ENCODE results near the gene MVB12B.

MVB12B gene

GRCh38 chr9:126401107-126401506 is 74.5 kb downstream of the MVB12B start:
- H3K4me3 ChIP-seq (ENCODE audit: low read depth, low read length) = no peak overlapping the region
- DNase-seq (ENCODE audit: low read depth) = no peak
- TF ChIP-seq CTCF (IDR thresholded peaks at IDR 0.05; ENCODE audit: low read depth, low read length) = no peak
- TF ChIP-seq MYC (IDR thresholded peaks at IDR 0.05; ENCODE audit: low read depth, low read length) = no peak
- TF ChIP-seq, protein P1, sequence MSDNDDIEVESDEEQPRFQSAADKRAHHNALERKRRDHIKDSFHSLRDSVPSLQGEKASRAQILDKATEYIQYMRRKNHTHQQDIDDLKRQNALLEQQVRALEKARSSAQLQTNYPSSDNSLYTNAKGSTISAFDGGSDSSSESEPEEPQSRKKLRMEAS (IDR thresholded peaks at IDR 0.05; ENCODE audit: low read depth, low read length) = no peak
- no peak for TF ChIP-seq POLR2A (IDR thresholded peaks at IDR 0.05; ENCODE audit: extremely low read depth, insufficient read length)

GRCh38 chr9:126401581-126401980 is 75.0 kb downstream of the MVB12B start:
- no peak for DNase-seq (ENCODE audit: low read depth)
- TF ChIP-seq MYC (IDR thresholded peaks at IDR 0.05; ENCODE audit: low read depth, low read length) = no peak
- no peak for TF ChIP-seq CTCF (IDR thresholded peaks at IDR 0.05; ENCODE audit: low read depth, low read length)
- TF ChIP-seq, protein P1 (IDR thresholded peaks at IDR 0.05; ENCODE audit: low read depth, low read length) = no peak
- TF ChIP-seq POLR2A (IDR thresholded peaks at IDR 0.05; ENCODE audit: extremely low read depth, insufficient read length) = no peak
- H3K4me3 ChIP-seq (ENCODE audit: low read depth, low read length) = no peak overlapping the region

GRCh38 chr9:126403397-126403796 is 76.8 kb downstream of the MVB12B start:
- DNase-seq (ENCODE audit: low read depth) = no peak
- H3K4me3 ChIP-seq (ENCODE audit: low read depth, low read length) = no peak overlapping the region
- TF ChIP-seq POLR2A (IDR thresholded peaks at IDR 0.05; ENCODE audit: extremely low read depth, insufficient read length) (no peak), MYC (IDR thresholded peaks at IDR 0.05; ENCODE audit: low read depth, low read length) (no peak), CTCF (IDR thresholded peaks at IDR 0.05; ENCODE audit: low read depth, low read length) (no peak)
- TF ChIP-seq, protein P1 (IDR thresholded peaks at IDR 0.05; ENCODE audit: low read depth, low read length) = no peak

DNA sequence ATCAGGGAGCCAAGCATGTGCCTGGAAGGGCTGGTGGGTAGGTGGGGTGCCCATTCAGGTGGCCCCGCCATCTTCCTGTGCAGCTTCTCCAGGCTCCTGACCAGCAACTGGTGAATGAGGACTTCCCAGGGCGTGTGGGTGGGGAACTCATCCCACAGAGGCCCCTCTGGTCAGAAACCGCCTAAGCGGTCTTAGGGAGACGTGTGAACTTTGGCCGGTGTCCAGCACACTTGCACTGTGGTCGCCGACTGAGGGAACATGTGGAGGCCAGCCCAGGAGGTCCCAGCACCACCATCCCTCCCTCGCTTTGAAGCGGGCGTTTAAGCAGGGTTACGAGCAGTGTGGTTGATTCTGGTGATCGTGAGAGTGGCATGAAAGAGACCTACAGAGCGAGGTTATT is 77.8 kb downstream of the MVB12B start:
- TF ChIP-seq CTCF (IDR thresholded peaks at IDR 0.05; ENCODE audit: low read depth, low read length) (no peak), MYC (IDR thresholded peaks at IDR 0.05; ENCODE audit: low read depth, low read length) (no peak), POLR2A (IDR thresholded peaks at IDR 0.05; ENCODE audit: extremely low read depth, insufficient read length) (no peak)
- TF ChIP-seq, protein P1 (IDR thresholded peaks at IDR 0.05; ENCODE audit: low read depth, low read length) = no peak
- no peak for DNase-seq (ENCODE audit: low read depth)
- no peak overlapping the region for H3K4me3 ChIP-seq (ENCODE audit: low read depth, low read length)

- no peak overlapping the region for H3K4me3 ChIP-seq (ENCODE audit: low read depth, low read length)
- TF ChIP-seq CTCF (IDR thresholded peaks at IDR 0.05; ENCODE audit: low read depth, low read length) = no peak
- no peak for TF ChIP-seq MYC (IDR thresholded peaks at IDR 0.05; ENCODE audit: low read depth, low read length)
- no peak for TF ChIP-seq POLR2A (IDR thresholded peaks at IDR 0.05; ENCODE audit: extremely low read depth, insufficient read length)
- TF ChIP-seq, protein P1 (IDR thresholded peaks at IDR 0.05; ENCODE audit: low read depth, low read length) = no peak
- no peak for DNase-seq (ENCODE audit: low read depth)
Observed at GRCh38 chr9:126406075-126406667, 79.5 kb downstream of the MVB12B start.
